ENCODE measurements around the gene USP7.
"Not testable (repeated sequence)": the region's sequence is repeated elsewhere in the genome, so short reads cannot be mapped to it uniquely, and the experiment has no call there.

Gene USP7

GRCh38 chr16:8874388-8874787 is 89.3 kb downstream of the USP7 start:
- no peak for DNase-seq

DNA sequence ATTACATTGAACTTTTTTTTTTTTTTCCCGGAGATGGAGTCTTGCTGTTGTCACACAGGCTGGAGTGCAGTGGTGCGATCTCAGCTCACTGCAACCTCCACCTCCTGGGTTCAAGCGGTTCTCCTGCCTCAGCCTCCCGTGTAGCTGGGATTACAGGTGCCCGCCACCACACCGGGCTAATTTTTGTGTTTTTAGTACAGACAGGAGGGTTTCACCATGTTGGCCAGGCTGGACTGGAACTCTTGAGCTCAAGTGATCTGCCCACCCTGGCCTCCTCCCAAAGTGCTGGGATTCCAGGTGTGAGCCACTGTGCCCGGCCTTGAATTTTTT is 89.9 kb downstream of the USP7 start:
- DNase-seq, result not testable (repeated sequence)

DNA sequence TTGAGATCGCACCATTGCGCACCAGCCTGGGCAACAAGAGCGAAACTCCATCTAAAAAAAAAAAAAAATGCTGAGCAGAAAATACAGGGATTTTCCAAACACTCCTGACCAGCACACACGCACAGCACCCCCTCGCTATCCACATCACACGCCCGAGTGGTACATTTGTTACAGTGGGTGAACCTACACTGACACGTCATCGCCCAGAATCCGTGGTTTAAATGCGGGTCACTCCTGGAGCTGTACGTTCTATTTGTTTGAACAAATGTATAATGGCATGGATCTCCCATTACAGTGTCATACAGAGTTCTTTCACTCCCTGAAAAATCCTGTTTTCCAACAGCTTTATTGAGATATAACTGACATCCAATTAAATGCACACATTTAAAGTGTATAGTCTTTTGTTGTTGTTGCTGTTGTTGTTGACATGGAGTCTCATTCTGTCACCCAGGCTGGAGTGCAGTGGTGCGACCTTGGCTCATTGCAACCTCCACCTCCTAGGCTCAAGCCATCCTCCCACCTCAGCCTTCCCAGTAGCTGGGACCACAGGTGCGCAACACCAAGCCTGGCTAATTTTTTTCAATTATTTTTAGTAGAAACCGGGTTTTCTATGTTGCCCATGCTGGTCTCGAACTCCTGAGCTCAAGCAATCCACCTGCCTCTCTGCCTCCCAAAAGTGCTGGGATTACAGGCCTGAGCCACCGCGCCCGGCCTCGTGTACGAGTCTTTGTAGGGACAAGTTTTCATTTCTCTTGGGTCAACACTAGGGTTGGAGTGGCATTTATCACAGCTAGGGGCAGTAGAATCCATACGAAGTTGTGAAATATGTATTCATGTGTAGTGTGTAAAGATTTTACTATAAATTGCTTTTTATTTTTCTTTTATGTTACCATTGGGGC is 90.5 kb downstream of the USP7 start:
- DNase-seq, result no peak

GRCh38 chr16:8872071-8872470 is 91.6 kb downstream of the USP7 start:
- no peak for DNase-seq

GRCh38 chr16:8869988-8870241 is 93.8 kb downstream of the USP7 start:
- DNase-seq, result not testable (repeated sequence)

- no peak for DNase-seq
These were observed 94.3 kb downstream of the USP7 start for GRCh38 chr16:8869212-8869987.

DNA sequence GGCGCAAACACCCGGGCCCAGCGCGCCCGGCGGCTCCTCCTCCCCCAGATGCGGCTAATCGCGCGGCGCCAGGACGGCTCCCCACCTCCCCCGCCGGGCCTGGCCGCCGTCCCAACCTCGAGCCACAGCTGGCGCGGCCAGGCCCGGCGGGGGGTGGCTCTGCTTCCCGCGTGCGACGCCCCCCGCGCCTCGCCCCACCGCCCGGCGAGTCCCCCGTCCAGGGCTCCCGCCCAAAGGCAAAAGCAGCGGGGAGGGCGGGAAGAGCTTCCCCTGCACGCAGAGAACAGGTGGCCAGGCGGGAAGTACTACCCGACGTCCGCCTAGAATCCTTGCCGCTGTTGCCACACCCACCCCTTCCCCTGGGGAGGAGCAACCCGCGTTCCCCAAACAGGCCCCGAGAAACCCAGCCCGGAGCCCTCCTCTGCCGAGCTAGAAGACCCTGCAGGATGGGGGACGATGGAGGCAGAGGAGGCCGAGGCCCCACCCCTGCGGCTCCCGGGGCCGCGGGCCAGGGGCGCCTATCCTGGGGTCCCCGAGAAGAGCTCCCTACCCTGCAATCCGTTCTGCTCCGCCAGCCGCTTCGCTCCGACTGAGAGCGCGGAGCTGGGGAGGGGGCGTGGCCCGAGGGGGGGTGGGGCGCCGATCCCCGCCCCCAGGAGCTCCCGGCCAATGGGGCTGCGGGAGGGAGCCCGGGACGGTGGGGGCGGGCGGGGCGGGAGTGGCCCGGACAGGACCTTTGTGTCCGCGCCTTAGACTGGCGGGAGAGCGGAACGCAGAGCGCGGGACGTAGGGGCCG is 95.1 kb downstream of the USP7 start, which contains the start of gene CARHSP1:
Gene CARHSP1, minus strand, starts transcription at position 591 of the 796 bp plus-strand sequence. CDS start 9,678 bp downstream, outside the sequence.
- DNase-seq, result peak; percentile 74

DNA sequence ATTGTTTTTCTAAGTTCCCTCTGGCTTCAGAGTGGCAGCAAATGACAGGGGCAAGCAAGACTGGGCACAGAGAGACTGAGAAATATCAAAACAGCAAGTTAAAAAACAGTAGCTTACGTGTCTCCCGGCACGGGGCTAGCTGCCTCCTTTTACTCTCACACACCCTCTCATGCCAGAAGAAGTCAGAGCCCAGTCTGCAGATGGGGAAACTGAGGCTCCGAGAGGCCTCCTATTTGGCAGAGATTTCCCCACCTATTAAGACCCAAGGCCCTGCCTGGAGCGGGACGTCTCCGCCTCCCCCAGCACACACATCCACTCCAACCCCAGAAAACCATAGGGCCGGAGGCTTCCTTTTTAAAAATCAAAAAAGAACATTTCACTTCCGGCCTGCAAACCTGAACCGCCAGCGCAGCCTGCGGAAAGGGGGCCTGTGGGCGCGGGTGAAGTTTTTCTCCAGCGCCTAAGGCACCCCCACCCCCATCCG is 95.7 kb downstream of the USP7 start:
- DNase-seq, result no peak

DNA sequence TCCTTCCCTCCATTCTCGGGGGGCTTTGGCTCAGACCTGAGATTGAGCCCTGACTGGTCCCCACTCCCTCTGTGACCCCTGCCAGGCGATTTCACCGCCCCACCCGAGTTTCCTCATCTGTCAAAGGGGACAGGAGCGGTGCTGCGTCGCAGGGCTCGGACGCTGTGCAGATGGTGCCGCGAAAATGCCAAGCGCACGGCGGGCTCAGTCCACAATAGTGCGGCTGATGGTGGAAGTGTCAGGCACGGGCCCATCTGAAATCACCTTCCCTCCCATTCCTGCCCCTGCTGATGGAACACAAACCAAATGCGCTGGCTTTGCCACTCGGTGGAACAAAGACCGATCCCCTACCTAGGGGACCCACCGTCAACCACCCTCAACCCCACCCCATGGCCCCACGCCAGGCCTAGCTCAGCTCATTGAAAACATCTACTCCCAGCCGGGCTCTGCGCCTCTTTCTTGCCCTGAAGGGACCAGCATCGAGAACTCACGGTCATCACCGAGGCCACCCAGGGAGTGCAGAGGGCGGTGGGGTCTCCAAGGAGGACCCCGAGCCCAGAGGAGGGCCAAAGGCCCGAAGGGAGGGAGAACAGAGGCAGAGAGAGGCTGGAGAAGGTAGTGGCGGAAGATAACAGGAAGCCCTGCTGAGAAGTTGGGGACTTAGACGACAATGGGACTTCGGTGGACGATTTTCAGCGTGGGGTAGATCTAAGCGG is 96.3 kb downstream of the USP7 start:
- DNase-seq, result no peak

DNA sequence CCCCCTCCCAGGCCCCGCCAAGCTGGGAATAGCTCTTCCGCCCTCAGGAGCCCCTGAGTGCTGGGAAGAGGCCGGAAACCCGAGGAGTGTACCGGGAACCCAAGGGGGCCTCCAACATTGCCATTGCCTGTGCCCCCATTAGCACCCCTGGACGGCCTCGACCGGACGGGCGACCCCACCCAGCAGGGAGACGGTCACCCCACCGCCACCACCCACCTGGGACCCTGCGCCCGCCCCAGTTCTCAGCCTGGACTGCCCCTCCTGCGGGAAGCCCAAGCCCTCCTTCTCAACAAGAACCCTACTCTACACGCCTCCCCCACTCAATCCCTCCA is 96.9 kb downstream of the USP7 start:
- no peak for DNase-seq

DNA sequence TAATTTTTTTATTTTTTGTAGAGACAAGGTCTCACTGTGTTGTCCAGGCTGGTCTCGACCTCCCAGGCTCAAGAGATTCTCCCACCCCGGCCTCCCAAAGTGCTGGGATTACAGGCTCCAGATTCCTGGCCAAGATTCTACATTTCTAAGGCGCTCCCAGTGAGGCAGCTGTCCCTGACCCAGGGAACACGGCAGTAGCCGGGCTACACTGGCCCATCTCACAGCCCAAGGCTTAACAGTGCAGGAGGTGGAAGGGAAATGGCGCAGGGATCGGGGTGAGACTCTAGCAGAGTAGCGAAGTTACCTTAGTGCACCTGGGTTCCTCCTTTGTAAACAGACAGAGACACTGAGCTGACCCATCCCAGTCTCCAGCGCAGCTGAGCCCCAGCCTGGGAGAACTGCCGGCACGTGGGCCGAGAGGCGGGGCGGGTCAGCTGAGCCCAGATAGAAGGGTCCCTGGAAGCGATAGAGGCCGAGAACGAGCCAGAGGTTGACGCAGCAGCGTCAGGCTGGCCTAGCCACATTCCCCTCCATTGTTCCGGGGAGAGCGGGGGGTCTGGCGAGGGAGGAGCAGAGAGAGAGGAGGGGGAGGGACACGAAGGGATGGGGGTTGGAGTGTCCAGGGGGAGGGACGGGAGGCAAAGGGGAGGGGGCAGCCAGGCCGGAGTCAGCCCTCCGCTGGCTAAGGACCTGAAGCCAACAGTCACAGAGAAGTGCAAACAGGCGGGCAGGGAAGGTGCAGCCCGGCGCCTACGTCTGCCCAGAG is 97.4 kb downstream of the USP7 start:
- no peak for DNase-seq

DNA sequence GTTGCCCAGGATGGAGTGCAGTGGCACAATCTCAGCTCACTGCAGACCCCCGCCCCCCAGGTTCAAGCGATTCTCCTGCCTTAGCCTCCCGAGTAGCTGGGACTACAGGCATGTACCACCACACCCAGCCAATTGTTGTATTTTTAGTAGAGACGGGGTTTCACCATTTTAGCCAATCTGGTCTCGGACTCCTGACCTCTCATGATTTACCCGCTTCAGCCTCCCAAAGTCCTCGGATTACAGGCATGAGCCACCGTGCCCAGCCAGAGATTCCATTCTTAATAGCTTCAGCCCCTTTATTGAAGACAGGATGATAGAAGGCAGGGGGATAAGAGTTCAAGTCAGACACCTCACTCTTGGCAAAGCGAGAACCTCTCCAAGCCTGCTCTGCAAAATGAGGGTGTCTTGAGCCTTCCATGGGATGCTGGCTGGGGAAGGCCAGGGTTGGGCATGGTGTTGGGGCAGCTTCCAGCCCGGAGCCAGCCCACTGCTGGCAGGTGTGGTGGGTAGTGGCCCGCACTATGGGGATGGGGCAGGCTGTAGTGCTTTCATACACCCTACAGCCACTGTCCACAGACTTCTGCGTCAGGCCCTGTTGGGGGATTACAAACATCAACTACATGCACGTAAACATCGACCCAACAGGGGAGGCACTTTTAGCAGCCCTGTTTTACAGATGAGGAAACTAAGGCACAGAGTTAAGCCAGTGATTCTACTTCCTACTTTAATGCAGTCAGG is 98.4 kb downstream of the USP7 start:
- no peak for DNase-seq

DNA sequence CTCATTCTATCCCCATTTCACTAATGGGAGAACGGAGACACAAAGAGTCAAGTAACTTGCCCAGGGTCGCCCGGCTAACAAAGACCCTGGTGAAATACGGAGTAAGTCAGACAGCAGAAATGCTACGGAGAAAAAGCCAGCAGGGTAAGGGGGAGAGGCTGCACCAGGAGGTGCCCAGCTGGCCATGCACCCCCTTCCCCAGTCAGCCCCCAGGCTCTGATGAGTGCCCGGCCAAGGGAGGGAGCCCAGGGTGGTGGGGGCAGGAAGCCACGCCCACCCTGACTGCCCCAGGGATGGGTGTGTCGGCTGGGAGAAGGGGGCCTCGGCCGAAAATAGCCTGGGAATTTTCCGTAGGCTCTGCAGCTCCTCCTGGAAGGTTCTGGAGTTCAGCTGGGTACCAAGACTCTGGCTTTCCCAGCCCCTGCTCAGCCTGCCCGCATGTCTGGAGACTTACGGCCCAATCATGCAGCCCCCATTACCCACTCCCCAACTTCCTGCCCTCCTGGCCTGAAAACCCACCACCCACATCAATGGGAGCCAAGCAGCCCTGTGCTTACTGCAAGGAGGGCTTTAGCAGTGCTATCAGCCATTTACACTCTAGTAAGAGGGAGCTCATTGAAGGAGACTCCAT is 99.1 kb downstream of the USP7 start:
- DNase-seq, result no peak

GRCh38 chr16:8863594-8864424 is 99.9 kb downstream of the USP7 start:
- DNase-seq, result no peak

DNA sequence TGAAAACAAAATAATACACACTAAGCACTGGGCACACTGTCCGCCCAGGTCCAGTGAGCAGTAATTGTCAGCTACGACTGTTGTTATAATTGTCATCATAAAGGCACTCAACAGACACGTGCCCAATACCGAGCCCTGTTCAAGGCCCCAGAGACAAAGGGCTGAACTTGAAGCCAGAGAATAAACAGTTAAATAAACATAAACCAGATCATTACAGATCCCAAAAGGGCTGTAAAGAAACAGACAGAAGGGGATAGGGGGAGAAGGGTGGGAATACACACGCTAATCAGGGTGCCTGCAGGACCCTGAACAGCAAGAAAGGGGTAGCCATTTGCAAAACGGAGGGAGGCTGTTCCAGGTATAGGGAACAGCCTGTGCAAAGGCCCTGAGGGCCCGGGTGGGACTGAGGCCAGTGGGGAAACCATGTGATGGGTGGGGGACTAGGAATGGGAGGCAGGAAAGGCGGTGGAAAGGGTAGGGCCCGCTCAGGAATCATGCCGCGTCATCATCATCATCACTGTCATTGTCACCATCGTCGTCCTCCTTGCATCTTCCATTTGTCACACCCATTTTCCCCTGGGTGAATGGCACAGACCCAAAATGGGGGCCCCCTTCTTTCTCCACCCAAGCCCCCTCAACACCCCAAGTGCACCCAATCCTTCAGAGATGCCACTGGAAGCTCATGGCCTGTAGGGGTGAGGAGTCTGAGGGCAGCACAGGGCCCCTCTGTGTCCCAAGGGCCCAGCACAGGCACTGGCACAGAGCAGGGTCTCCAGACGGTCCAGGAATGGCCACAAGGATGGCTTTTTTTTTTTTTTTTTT is 101.2 kb downstream of the USP7 start:
- DNase-seq, result no peak

DNA sequence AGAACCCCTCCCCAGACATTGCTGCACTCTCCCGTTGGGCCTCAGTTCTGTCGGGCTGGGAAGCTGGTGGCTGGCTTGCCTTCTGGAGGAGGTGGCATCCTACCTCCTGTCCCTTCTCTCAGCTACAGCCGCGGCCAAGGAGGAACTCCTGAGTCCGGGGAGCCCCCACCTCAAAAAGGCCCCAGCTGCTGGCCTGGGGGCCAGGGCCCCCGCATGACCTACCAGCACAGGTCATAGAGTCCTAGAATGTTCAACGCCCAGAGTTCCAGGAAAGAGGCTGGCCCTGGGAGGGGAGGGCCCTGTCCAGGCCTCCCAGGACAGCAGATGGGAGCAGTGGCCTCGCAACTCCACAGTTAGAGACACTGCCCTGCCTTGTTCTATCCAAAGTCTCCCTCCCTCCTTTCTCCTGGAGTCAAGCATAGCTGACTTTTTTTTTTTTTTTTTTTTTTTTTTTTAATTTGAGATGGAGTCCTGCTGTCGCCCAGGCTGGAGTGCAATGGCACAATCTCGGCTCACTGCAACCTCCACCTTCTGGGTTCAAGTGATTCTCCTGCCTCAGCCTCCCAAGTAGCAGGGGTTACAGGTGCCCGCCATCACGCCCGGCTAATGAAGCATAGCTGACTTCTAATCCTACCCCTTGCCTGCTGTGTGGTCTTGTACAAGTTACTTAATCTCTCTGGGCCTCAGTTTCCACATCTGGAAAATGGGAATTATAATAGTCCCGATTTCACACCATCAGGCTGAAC is 102.0 kb downstream of the USP7 start:
- no peak for DNase-seq

GRCh38 chr16:8859913-8860881 is 103.5 kb downstream of the USP7 start:
- DNase-seq, result no peak

Data from NCI-H510A (cell line).